Muscle layer of duodenum (tissue), 2 donors: ENCODE results near the gene TTLL10.
"Not testable (repeated sequence)": the region's sequence is repeated elsewhere in the genome, so short reads cannot be mapped to it uniquely, and the experiment has no call there.

Experiments
- H3K27ac ChIP-seq: one replicate; pipeline ENCODE4 v1.7.0; 2013; ENCODE audit warnings: mild to moderate bottlenecking, low read length
- H3K27me3 ChIP-seq: one replicate; pipeline ENCODE4 v1.7.0; 2013; ENCODE audit warnings: low read depth, mild to moderate bottlenecking, control low read depth, low read length
- H3K36me3 ChIP-seq, 2 donors: one replicate each; pipeline ENCODE4 v1.7.0; 2013; ENCODE audit warnings: low read length in 2 of 2, control low read depth in 1 of 2, mild to moderate bottlenecking in 1 of 2; ENCODE audit not compliant: insufficient read depth in 2 of 2, control insufficient read depth in 1 of 2
- H3K4me1 ChIP-seq, 2 donors: one replicate each; pipeline ENCODE4 v1.7.0; 2013; ENCODE audit warnings: low read length in 2 of 2, mild to moderate bottlenecking in 2 of 2, control low read depth in 1 of 2, moderate library complexity in 1 of 2; ENCODE audit not compliant: insufficient read depth in 2 of 2, control insufficient read depth in 1 of 2
- H3K4me3 ChIP-seq, 2 donors: one replicate each; pipeline ENCODE4 v1.7.0; 2013; ENCODE audit warnings: low read length in 2 of 2, low read depth in 1 of 2, mild to moderate bottlenecking in 1 of 2
- H3K9me3 ChIP-seq, 2 donors: one replicate each; pipeline ENCODE4 v1.7.0; 2013; ENCODE audit warnings: low read length in 2 of 2, control low read depth in 1 of 2, mild to moderate bottlenecking in 1 of 2; ENCODE audit not compliant: control insufficient read depth in 1 of 2
- donor health status: healthy.

TTLL10 gene

GRCh38 chr1:1132956-1133750 is 40.5 kb upstream of the TTLL10 start:
- peak overlapping the region; percentile 69 for H3K27ac ChIP-seq
- no peak overlapping the region for H3K4me3 ChIP-seq
- no peaks in the 10 kb centered on the region for H3K4me1 ChIP-seq

DNA sequence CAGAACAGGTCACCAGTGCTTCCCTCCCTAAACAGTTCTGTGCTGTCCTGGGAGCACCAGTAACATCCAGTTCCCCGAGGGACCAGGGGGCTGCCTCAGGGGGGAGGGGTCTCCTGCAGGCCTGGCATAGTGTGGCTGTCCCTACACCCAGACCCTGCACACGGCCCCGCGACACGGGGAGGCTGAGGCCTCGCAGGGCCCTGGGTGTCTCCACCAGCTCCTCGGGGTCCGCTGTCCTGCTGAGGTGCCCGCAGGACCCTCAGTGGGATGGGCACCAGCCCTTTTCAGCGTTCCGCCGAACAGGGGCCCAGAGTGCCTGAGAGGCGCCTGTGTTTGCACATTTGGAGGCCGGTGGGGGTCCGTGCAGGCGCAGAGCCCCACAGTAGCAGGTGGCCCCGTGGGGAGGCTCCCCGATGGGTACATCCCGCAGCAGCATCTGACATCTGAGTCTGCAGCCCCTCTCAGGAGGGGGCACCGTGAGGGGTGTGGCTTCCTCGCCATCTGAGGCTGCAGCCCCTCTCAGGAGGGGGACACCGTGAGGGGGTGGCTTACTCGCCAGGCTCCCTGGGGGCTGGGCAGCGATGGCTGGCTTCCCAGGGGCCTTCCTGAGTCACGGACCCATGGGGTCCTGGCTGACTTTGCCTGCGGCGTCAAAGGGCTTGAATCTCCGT is 39.2 kb upstream of the TTLL10 start:
- H3K36me3 ChIP-seq = no peaks in the 10 kb centered on the region
- H3K4me1 ChIP-seq = no peaks in the 10 kb centered on the region
- no peak overlapping the region for H3K4me3 ChIP-seq
- H3K27ac ChIP-seq = no peak overlapping the region
- no peaks in the 10 kb centered on the region for H3K9me3 ChIP-seq
- no peaks in the 10 kb centered on the region for H3K27me3 ChIP-seq

More at GRCh38 chr1:1132956-1133750, 40.5 kb upstream of the TTLL10 start:
- Histone ChIP-seq H3K36me3 (no peaks in the 10 kb centered on the region), H3K9me3 (no peaks in the 10 kb centered on the region), H3K27me3 (no peaks in the 10 kb centered on the region)

GRCh38 chr1:1135339-1136136 is 38.1 kb upstream of the TTLL10 start:
- Histone ChIP-seq H3K36me3 (no peaks in the 10 kb centered on the region), H3K27me3 (no peaks in the 10 kb centered on the region), H3K9me3 (no peaks in the 10 kb centered on the region), H3K4me1 (no peaks in the 10 kb centered on the region), H3K27ac (peak overlapping the region; percentile 45), H3K4me3 (no peak overlapping the region)

- no peaks in the 10 kb centered on the region for H3K9me3 ChIP-seq
- H3K27me3 ChIP-seq = no peaks in the 10 kb centered on the region
- H3K27ac ChIP-seq = peak overlapping the region; percentile 45
- no peaks in the 10 kb centered on the region for H3K36me3 ChIP-seq
- H3K4me1 ChIP-seq = no peaks in the 10 kb centered on the region
- H3K4me3 ChIP-seq = no peak overlapping the region
These were observed 37.0 kb upstream of the TTLL10 start for GRCh38 chr1:1136547-1137230.

DNA sequence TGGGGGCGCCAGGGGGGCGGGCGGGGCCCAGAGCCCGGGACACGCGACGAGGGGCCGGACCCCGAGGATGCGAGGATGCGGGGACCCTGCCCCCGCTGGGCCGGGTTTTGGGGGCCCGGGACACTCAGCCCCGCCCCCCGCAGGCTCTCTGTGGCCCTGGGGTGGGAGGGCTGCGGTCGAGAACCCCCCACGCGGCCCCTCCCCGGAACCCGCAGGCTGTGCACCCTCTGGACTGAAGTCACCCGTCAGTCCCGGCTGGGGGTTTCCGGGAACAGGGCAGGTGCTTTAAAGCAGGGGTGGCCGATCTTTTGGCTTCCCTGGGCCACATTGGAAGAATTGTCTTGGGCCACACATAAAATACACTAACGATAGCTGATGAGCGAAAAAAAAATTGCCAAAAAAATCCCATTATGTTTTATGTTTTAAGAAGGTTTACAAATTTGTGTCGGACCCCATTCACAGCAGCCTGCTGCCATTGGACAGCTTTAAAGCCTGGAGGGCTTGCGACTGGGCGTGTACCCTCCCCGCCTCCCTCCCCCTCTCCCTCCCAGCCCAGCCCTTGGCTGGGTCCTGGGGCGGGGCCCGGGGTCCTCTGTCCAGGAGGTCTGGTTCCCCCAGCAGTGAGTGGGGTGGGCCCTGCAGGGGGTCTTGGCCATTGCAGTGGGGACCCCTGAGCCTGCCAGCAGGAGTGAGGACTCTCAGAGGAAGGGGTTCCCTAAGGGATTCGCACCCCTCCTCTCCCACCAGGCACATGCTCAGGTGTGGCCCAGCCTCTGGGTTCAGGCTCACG is 36.2 kb upstream of the TTLL10 start:
- no peaks in the 10 kb centered on the region for H3K9me3 ChIP-seq
- H3K36me3 ChIP-seq = no peaks in the 10 kb centered on the region
- H3K27ac ChIP-seq = no peak overlapping the region
- no peaks in the 10 kb centered on the region for H3K4me1 ChIP-seq
- H3K27me3 ChIP-seq = no peaks in the 10 kb centered on the region
- no peak overlapping the region for H3K4me3 ChIP-seq

DNA sequence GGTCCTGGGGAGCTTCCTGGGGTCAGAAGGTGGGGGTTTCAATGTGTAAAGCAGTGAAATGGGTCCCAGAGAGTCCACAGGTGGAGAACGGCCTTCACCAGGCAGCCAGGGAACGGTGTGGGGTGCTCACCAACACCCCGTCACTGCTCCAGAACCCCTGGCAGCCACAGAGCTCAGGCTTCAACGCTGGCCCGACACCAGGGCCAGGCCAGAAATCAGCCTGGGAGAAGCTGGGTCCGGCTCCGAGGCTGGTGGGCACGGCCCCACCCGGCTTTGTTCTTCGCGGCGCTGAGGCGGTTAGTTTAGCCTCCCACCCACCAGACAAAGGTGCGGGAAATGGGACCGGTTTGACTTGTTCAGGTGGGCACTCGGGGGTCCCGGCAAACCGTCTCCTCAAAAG is 33.0 kb upstream of the TTLL10 start:
- Histone ChIP-seq H3K9me3 (no peaks in the 10 kb centered on the region), H3K36me3 (no peaks in the 10 kb centered on the region), H3K27me3 (no peaks in the 10 kb centered on the region), H3K4me3 (no peak overlapping the region), H3K4me1 (no peaks in the 10 kb centered on the region), H3K27ac (no peak overlapping the region)

GRCh38 chr1:1141244-1141910 is 32.3 kb upstream of the TTLL10 start:
- Histone ChIP-seq H3K27ac (no peak overlapping the region), H3K9me3 (no peaks in the 10 kb centered on the region), H3K27me3 (no peaks in the 10 kb centered on the region), H3K36me3 (no peaks in the 10 kb centered on the region), H3K4me3 (no peak overlapping the region), H3K4me1 (no peaks in the 10 kb centered on the region)

- Histone ChIP-seq H3K27me3 (no peaks in the 10 kb centered on the region), H3K27ac (no peak overlapping the region), H3K4me1 (no peaks in the 10 kb centered on the region), H3K9me3 (no peaks in the 10 kb centered on the region), H3K36me3 (no peaks in the 10 kb centered on the region), H3K4me3 (no peak overlapping the region)
These were observed 31.8 kb upstream of the TTLL10 start for GRCh38 chr1:1141911-1142250.

DNA sequence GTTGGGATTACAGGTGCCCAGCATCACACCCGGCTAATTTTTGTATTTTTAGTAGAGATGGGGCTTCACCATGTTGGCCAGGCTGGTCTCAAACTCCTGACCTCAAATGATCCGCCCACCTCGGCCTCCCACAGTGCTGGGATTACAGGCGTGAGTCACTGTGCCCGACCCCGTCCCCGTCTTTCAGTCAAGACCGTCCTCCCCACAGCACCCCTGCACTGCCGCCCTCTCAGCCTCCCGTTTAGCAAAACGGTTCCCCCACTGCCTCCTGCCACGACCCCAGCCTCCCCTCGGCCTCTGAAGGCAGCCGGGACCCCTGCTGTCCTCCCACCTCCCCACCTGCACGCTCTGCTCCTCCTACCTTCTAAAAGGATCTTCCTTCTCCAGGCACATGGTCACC is 31.3 kb upstream of the TTLL10 start:
- not testable (repeated sequence) for H3K27me3 ChIP-seq, H3K36me3 ChIP-seq, H3K9me3 ChIP-seq, H3K27ac ChIP-seq, H3K4me1 ChIP-seq, H3K4me3 ChIP-seq

GRCh38 chr1:1142844-1143243 is 30.8 kb upstream of the TTLL10 start:
- Histone ChIP-seq H3K4me3 (no peak overlapping the region), H3K27me3 (no peaks in the 10 kb centered on the region), H3K27ac (no peak overlapping the region), H3K9me3 (no peaks in the 10 kb centered on the region), H3K4me1 (no peaks in the 10 kb centered on the region), H3K36me3 (no peaks in the 10 kb centered on the region)
